GM21360 (cell line): ENCODE data around the gene SYCP3.

Experiments used
- ATAC-seq: cut with Tn5 transposase; IDR thresholded peaks from one replicate; pipeline ENCODE4 v1.9.1; 2021; ENCODE audit warnings: mild to moderate bottlenecking, moderate library complexity; ENCODE audit not compliant: unreplicated experiment

The SYCP3 gene

DNA sequence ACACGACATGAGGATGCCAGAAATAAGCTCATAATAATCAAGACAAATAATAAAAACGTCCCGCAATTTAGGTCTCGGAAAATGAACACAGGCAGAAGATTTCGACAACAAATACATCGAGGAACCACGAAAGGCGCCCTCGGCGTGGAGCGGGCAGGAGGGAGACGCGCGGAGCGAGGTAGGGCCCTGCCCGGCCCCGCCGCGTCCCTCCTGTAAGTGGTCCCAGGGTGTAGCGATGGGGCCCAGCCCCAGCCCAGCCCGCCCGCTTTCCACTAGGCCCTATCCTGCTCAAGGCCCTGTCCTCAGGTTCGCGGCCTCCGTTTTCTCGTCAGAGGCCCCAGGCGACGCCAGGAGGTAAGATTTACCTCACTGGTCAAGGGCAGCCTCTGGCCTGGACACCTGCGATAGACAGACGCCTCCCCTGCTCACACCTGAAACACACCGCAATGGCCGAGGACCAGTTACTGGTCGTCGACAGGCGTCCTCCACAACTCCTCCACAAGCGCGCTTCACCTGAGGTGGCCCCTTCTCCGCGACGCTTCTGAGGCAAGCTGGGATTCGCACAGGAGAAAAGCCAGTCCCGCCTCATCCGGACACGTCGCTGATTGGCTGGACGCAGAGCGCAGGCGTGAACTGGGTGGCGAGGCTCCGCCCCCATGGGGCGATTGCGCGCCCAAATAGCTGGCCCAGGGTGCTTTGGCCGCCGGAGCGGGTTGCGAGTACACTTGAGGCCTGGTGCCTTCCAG lies at the start of gene SYCP3:
Gene SYCP3 (minus strand): TSS at position 543 of the 746 bp plus-strand sequence. CDS start 1,527 bp downstream, outside the sequence.
- ATAC-seq, result no peak

DNA sequence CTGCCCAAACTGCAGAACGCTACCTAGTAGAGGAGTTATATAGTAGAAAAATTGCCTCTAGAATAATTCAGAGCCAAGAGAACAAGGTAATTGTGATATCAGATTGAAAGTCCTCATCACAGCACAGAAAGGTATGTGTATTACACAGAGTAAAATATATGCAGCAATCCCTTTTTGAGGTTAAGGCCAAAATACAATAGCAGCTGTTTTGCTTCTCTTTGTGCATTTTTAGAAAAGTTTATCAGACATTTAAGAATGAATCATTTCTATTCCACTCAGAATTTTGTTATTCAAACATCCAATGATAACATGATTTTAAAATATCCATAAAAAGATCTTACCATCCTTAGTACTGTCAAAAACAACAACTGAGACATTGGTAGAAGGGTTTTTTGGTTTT lies 46.4 kb upstream of the SYCP3 start:
- ATAC-seq, result no peak

DNA sequence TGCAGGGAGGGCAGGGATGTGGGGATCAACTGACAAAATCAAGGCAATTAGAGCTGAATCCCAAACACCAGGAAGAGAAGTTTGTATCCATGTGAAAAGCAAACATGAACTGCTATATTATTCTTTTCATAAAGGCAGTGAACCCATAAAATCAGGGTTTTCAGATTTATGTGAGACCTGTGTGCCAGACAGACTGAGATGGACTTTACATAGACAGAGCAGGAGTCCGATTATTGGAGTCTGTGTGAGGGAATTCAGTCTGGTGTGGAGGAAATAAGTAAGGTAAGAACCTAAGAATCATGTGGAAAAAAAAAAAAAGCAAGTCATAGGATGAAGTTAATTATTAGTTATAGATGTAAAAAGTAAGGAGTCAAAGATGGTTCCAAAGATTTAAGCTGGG lies 45.1 kb upstream of the SYCP3 start:
- no peak for ATAC-seq

DNA sequence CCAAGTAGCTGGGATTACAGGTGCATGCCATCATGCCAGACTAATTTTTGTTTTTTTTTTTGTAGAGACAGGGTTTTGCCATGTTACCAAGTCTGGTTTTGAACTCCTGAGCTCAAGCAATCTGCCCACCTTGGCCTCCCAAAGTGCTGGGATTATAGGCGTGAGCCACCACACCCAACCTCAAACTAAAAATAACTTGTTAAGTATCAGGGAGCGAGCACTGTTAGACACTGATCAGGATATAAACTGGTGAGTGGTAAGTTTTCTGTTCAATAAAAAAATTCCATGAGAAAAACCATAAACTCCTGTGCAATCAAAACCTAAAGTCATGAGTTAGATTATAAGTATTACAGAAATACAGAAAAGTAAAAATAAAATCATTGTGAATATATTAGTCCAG lies 44.6 kb upstream of the SYCP3 start:
- no peak for ATAC-seq

DNA sequence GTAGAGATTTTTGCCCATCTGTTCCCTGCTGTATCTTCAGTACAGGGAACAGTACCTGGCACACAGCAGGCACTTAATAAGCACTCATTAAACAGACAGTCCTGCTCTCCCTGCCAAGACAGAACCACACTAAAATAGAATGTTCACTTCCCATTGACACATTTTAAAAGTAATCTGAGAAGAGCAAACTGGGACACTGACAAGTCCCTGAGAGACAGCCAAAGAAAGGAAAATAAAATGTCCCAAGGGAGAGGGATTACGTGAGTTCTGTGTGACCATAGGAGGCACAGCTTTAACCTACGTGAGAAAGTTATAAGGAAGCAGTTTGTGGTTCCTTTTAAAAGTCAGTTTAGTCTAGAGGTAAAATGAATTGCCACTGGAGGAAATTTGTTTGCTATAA lies 43.9 kb upstream of the SYCP3 start:
- no peak for ATAC-seq

DNA sequence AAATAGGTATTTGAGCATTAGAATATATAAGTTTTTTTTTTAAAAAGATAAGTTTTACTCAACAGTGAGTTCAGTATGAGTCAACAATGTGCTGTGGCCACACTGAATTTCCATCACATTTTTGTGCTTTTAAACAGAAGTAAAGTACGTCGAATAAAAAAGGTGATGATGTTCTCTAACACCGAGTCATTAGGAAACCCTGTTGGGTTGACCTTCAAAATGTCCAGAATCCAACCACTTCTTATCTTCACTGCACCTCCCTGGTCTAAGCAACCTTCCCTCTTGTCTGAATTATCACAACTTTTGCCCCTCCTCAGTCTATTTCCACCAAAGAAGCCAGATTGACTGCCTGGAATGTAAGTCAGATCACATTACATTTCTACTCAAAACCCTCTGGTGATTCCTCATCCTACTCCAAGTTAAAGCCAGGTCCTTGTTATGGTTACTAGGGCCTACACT lies 43.0 kb upstream of the SYCP3 start:
- ATAC-seq, result no peak

DNA sequence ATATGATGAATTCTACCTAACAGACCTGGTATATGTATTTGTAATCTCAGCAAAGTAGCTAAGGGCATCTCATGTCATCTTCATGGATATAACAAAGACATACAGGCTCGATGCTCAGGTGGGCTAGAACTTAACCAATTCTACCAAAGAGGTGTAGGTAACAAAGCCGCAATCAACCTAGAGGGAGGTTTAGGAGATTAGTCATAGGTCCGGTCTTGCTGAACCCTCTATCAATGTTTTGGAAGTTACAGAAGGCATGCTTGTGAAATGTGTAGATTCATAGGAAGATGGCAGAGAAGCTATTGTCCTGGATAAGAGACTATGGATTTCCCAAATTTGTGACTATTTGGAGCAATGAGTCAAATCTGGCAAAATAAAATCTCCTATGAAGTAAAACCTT lies 42.6 kb upstream of the SYCP3 start:
- no peak for ATAC-seq

DNA sequence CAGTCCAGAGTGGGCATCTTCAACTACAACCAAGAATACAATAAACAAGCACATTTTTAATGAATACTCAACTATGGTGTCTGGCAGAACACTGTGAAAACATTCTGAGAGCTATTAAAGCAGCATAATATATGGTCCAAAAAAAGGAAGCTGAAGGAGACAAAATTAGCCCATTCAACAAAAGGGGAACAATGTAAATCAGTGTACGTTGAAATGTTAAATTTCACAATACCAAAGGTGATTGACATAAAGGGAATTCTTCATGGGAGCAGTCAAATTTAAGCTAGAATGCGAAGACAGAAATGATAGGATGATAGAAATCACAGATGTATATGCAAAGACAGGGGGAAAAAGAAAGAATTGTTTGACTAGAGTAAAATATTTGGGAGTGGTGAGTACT lies 41.3 kb upstream of the SYCP3 start:
- no peak for ATAC-seq

DNA sequence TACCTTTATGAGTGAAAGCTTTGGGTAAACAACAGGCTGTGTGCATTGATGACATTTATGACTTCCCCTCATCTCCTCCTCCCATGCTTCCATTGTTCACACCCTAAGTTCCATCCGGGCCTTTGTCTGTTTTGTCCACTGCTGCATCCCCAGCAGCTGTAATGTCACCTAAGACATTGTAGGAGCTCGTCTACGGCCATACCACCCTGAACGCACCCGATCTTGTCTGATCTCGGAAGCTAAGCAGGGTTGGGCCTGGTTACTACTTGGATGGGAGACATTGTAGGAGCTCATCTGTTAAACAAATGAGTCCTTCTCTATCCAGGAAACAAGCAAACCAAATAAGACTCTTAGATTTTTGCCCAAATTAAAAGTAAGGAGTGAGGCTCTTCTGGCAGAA lies 40.4 kb upstream of the SYCP3 start:
- no peak for ATAC-seq

DNA sequence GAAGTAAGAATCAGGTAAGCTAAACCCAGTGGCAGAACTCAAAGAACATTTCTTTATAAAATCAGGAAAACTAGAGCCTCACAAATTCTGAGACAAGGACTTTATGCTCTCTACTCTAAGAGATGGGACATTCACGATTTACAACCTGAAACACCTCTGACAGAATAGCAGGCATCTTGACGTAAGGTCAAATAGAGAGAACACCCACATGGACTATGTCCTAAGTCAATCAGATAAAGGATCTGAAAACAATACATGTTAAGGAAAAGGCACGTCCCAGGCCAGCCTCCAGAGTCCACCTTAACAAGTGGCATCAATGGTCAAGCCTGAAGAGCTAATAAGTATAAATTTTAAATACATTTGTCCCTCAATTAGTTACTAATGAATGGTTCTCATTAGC lies 39.9 kb upstream of the SYCP3 start:
- no peak for ATAC-seq

DNA sequence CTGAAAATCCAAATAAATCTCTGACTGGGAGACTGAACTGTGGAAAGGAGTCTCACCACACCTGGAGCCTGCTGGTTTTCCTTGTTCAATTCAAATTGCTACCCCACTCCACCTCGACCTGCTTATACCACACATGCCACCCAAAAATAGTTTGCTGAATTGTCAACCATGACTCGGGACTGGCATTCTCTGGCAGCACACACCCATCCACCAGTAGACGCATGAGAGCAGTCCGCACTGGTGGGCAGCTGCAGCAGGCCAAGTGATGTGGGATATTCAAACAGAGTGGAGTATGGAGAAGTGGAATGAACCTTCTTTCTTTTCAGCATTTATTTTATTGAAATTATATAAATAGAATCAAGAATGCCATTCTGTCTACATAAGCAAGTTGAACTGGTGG lies 38.7 kb upstream of the SYCP3 start:
- ATAC-seq, result no peak

DNA sequence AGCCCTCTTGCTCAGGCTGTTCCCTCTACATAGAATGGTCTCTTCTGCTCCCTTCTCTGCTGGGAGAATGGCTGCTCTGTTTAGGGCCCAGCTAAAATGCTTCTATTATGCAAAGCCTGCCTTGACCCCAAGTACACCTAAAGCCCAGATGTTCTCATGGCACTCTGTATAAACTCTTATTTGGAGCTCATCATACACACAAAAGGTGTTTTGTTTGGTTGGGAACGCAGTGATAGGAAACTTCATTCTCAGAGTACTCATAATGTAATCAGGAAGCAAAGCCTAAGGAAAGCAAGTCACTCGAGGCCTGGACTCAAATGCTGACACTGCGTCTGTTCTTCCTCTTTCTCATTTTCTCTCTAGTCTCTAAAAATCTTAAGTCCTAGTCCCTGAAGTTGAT lies 38.2 kb upstream of the SYCP3 start:
- no peak for ATAC-seq

DNA sequence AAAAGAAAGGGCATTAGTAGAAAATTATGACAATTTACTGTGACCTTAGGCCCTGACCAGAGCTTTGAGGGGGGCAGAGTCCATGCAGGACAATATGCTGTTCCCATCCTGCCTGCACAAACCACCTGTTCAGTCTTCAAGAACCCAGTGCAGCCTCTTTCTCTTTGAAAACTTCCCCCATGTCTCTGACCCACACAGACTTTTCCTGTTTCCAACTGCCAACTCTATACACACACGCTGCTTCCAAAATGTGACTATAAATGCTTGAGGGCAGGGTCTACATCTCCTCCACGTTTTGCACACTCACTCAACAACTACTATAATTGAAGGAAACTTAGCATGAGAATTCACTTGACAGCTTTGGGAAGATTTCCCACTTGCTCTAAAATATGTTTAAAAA lies 36.6 kb upstream of the SYCP3 start:
- ATAC-seq, result no peak

DNA sequence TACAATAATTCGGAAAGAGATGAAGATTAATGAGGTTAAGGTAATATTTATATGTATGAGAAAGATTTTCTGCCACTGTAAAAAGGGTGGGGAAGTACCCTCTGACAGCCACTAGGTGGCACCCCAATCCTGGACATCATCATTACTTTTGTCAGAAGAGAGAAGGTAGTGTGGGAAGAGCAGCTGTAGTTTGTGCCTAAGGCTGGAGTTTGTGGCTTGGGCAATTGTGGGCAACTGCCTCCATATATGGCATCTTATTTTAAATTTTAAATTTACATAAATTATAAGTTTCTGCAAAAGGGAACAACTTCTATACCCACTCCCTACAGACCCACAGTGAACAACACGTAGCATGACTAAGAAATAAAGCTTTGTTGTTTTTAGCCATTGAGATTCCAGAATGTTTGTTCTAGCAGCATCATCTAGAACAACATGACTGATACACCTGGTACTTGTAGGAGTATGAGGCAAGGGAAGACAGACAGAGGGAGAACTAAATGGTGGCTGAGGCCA lies 34.4 kb upstream of the SYCP3 start:
- no peak for ATAC-seq

DNA sequence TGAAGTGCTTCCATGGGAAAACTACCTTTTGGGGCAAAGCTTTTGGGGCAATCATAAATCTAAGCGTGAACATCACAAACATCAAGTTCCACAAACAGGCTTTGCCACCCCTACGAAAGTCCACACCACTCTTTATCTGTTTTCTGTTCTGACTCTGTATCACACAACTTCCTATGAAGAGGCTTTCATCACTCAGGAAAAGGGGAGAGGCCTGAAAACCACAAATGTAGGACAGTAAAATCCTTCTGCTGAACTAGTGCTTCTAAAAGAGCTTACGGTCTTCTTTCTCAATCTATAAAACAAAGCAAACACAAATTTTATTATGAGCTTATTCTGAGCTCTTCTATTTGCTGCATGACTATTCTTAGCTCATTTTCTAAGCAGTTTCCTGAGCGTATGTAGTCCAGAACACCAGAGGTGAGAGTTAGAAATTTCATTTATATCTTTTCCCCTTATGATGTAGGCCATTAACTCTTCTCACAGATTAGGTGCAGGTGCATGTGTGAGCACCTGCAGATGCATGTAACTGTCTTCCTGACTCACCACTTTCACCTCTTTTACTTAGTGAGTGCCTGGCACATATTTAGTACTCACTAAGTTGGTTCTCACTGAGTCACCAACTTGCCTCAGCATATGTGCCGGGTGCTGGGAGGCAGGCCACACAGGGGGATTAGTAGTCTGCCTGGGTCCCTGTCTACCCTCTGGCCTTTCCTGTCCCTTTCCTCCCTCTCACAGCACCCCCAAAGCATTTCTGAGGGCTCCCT lies 32.9 kb upstream of the SYCP3 start:
- ATAC-seq, result no peak

DNA sequence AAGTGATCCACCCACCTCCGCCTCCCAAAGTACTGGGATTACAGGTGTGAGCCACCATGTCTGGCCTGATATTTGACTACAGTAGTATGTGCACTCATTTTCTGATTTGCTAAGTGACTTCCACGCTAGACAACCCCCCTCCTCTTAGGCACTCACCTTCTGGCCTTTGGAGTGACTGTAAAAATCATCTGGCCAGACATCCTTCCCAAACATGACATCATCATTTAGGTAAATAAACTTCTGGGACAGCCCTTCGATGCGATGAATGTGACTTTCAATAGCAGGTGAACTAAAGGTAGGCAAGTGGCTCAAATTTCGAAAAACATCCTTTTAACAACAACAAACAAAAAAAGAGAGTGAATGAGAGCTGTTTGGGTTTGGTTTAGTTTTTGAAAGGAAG lies 30.6 kb upstream of the SYCP3 start:
- ATAC-seq, result no peak

DNA sequence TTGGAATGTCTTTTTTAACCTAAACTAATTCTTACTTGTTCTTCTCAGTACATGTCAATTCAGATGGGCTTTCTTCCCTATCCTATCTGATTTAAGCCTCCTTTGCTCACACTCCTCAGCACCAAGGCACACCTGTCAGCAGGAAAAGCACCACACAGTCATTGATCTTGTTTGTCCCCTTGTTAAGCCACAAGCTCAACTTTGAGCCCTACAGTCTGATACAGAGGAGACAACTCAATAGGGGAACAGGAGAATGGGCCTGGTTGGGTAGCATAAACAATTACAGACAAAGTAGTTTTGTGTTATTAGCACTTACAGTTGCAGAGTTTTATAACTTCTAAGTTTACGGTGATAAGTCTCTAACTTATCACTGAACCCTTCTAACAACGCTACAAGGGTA lies 29.5 kb upstream of the SYCP3 start:
- no peak for ATAC-seq

DNA sequence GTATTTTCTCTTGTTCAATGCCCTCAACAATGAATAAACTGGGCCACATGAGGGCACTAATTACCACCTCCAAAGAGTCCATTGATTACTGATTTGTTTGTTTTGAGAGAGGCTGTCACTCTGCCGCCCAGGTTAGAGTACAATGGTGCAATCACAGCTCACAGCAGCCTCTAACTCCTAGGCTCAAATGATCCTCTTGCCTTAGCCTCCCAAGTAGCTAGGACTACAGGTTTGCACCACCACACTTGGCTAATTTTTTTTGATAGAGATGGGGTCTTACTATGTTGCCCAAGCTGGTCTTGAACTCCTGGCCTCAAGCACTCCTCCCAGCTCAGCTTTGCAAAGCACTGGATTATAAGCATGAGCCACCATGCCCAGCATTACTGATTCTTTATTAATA lies 28.3 kb upstream of the SYCP3 start:
- ATAC-seq, result no peak

DNA sequence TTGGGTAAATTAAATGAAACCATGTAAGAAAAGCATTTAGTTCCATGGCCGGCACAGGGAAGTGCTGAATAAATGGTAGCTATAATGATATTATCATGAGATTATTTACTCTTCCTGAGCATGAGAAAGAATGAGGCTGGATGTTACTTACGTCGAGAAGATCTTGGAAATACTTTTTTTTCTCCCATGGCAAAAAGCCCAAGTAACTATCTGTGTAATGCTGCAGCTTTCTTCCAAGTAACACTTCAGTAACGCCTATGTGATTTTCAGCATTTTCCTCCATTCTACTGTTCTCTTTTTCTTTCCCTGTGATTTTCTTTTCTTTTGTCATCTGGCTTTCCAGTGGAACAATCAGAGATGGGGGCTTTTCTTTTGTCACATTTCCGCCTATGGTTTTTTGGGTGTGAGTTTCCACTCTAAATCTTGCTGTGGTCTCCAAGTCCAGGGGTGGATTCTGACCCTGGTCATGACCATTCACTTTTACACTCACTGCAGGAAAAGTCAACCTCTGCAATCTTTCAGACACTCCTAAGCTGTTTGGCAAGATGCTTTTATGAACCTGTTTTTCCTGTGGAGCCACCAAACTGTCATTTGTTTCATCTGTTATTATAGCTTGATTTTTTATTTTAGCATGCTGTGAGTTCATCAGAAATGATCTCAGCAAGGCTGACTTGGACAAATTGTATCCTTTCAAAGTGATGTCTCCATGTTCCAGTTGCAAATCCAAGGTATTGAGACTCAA lies 25.0 kb upstream of the SYCP3 start:
- ATAC-seq, result no peak

DNA sequence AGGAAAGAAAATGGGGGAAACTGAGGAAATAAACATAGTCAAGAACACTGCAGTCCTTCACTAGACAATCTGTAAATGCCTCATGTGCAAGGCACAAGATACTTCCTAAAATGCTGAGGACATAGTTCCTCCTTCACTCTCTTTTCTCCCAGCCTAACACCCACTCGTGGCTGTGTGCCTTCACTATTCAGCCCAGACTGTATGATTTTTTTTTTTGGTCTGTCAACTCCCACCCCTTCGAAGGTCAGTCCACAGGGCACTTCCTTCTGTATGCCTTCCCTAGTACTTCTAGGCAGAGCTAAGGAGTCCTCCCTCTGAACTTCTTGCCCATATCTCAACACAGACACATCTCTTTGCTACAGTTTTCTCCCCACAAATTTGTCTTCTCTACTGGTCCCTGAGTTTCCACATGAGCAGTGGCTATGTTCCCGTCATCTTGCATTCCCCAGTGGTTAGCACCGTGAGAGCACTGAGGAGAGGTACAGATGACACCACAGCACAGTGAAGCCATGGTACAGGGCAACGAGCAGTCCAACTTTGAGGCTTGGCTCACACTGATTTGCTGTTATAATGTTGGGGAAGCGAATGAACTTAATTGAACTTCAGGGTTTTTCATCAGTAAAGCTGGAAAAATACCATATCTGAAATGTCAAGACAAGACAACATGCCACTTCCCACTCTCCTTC lies 24.1 kb upstream of the SYCP3 start:
- no peak for ATAC-seq

DNA sequence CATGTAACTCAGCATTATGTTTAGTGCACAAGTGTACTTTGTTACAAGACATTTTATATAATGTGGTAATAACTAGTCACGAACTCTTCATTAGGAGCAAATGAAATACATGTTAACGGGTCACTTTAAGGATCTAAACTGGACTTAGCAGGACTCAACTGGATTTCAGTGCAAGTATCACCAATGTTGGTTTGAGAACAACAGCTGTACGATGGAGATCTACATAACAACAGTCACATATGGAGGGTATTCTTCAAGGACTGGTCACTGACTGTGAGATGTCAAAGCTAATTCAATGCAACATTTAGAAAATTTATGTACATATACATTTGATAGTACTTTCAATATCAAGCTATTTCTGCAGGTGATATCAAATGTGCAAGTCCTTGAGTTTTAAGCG lies 22.5 kb upstream of the SYCP3 start:
- ATAC-seq, result no peak
